Measurements from ENCODE around the gene CLNK. TPM values are rescaled to one million over a fixed set of nuclear protein-coding genes. Genes with fewer than 3 reads are reported as not detected.

Gene CLNK
- not detected for total RNA-seq

- Histone ChIP-seq H3K27me3 (no peaks in the 10 kb centered on the region), H3K27ac (no peak within 1 kb of the TSS), H3K4me1 (no peaks in the 10 kb centered on the region), H3K4me3 (no peak within 1 kb of the TSS), H3K9me3 (no peaks in the 10 kb centered on the region), H3K36me3 (no peaks in the 10 kb centered on the region)
- intact Hi-C loops (cut with DNase I), result no loop called here
- TF ChIP-seq POLR2AphosphoS5 (IDR thresholded peaks at IDR 0.05; ENCODE audit: insufficient read depth in 1 of 2, low read depth in 1 of 2) (no peak), CTCF (IDR thresholded peaks at IDR 0.05) (no peak), POLR2A (IDR thresholded peaks at IDR 0.05) (no peak)
- DNase-seq (ENCODE audit: extremely low spot score in 2 of 2), result no peak
These were observed at the start of gene CLNK for GRCh38 chr4:10684631-10685030. Gene CLNK, minus strand, starts transcription at chr4:10684768. Its CDS starts 16,899 bp downstream, at chr4:10667869.

- no peaks in the 10 kb centered on the region for H3K27me3 ChIP-seq
- no peak overlapping the region for H3K27ac ChIP-seq
- intact Hi-C loops (cut with DNase I), result no loop called here
- no peaks in the 10 kb centered on the region for H3K9me3 ChIP-seq
- no peaks in the 10 kb centered on the region for H3K4me1 ChIP-seq
- H3K4me3 ChIP-seq, result no peak overlapping the region
- H3K36me3 ChIP-seq, result no peaks in the 10 kb centered on the region
- no peak for DNase-seq (ENCODE audit: extremely low spot score in 2 of 2)
- TF ChIP-seq POLR2AphosphoS5 (IDR thresholded peaks at IDR 0.05; ENCODE audit: insufficient read depth in 1 of 2, low read depth in 1 of 2) (no peak), POLR2A (IDR thresholded peaks at IDR 0.05) (no peak), CTCF (IDR thresholded peaks at IDR 0.05) (no peak)
These were observed 49.0 kb upstream of the CLNK start for GRCh38 chr4:10733481-10734062.

- Histone ChIP-seq H3K9me3 (no peaks in the 10 kb centered on the region), H3K4me3 (no peak overlapping the region), H3K27me3 (no peaks in the 10 kb centered on the region), H3K27ac (no peak overlapping the region), H3K36me3 (no peaks in the 10 kb centered on the region), H3K4me1 (no peaks in the 10 kb centered on the region)
- intact Hi-C loops (cut with DNase I), result no loop called here
- no peak for DNase-seq (ENCODE audit: extremely low spot score in 2 of 2)
- TF ChIP-seq POLR2AphosphoS5 (IDR thresholded peaks at IDR 0.05; ENCODE audit: insufficient read depth in 1 of 2, low read depth in 1 of 2) (no peak), POLR2A (IDR thresholded peaks at IDR 0.05) (no peak), CTCF (IDR thresholded peaks at IDR 0.05) (no peak)
These were observed 48.4 kb upstream of the CLNK start for GRCh38 chr4:10732914-10733415.

- H3K4me3 ChIP-seq, result no peak overlapping the region
- H3K4me1 ChIP-seq, result no peaks in the 10 kb centered on the region
- no peaks in the 10 kb centered on the region for H3K9me3 ChIP-seq
- H3K27ac ChIP-seq, result no peak overlapping the region
- H3K27me3 ChIP-seq, result no peaks in the 10 kb centered on the region
- H3K36me3 ChIP-seq, result no peaks in the 10 kb centered on the region
- TF ChIP-seq POLR2A (IDR thresholded peaks at IDR 0.05) (no peak), POLR2AphosphoS5 (IDR thresholded peaks at IDR 0.05; ENCODE audit: insufficient read depth in 1 of 2, low read depth in 1 of 2) (no peak), CTCF (IDR thresholded peaks at IDR 0.05) (no peak)
- intact Hi-C loops (cut with DNase I), result no loop called here
- DNase-seq (ENCODE audit: extremely low spot score in 2 of 2), result no peak
These were observed 47.8 kb upstream of the CLNK start for GRCh38 chr4:10732235-10732913.

- no peaks in the 10 kb centered on the region for H3K9me3 ChIP-seq
- no peaks in the 10 kb centered on the region for H3K36me3 ChIP-seq
- H3K27ac ChIP-seq, result no peak overlapping the region
- DNase-seq (ENCODE audit: extremely low spot score in 2 of 2), result no peak
- H3K4me3 ChIP-seq, result no peak overlapping the region
- TF ChIP-seq POLR2AphosphoS5 (IDR thresholded peaks at IDR 0.05; ENCODE audit: insufficient read depth in 1 of 2, low read depth in 1 of 2) (no peak), POLR2A (IDR thresholded peaks at IDR 0.05) (no peak), CTCF (IDR thresholded peaks at IDR 0.05) (no peak)
- intact Hi-C loops (cut with DNase I), result no loop called here
- no peaks in the 10 kb centered on the region for H3K27me3 ChIP-seq
- no peaks in the 10 kb centered on the region for H3K4me1 ChIP-seq
These were observed 47.1 kb upstream of the CLNK start for GRCh38 chr4:10731690-10732089.
